HG03103 (cell line): Measurements from ENCODE around the gene SLC5A3.

ENCODE experiments used
- ATAC-seq: cut with Tn5 transposase; IDR thresholded peaks from one replicate; pipeline ENCODE4 v1.9.1; 2021; ENCODE audit warnings: low read depth; ENCODE audit not compliant: unreplicated experiment

Gene SLC5A3

GRCh38 chr21:34094949-34095348 lies 21.6 kb downstream of the SLC5A3 start:
- ATAC-seq, result no peak

- no peak for ATAC-seq
Observed at GRCh38 chr21:34097442-34097841, 24.1 kb downstream of the SLC5A3 start.

- no peak for ATAC-seq
Observed at GRCh38 chr21:34100337-34100736, 27.0 kb downstream of the SLC5A3 start.

GRCh38 chr21:34100790-34101189 lies 27.4 kb downstream of the SLC5A3 start:
- no peak for ATAC-seq

GRCh38 chr21:34105947-34106541 lies 32.7 kb downstream of the SLC5A3 start:
- no peak for ATAC-seq

GRCh38 chr21:34107606-34108005 lies 34.2 kb downstream of the SLC5A3 start:
- no peak for ATAC-seq

- ATAC-seq, result no peak
Observed at GRCh38 chr21:34109075-34109474, 35.7 kb downstream of the SLC5A3 start.

- ATAC-seq, result no peak
Observed at GRCh38 chr21:34110594-34111202, 37.3 kb downstream of the SLC5A3 start.

- ATAC-seq, result no peak
Observed at GRCh38 chr21:34112316-34113033, 39.1 kb downstream of the SLC5A3 start.

- no peak for ATAC-seq
Observed at GRCh38 chr21:34113842-34114241, 40.5 kb downstream of the SLC5A3 start.

GRCh38 chr21:34115160-34115559 lies 41.8 kb downstream of the SLC5A3 start:
- no peak for ATAC-seq

- no peak for ATAC-seq
Observed at GRCh38 chr21:34116569-34116968, 43.2 kb downstream of the SLC5A3 start.

GRCh38 chr21:34120867-34121266 lies 47.5 kb downstream of the SLC5A3 start:
- no peak for ATAC-seq

GRCh38 chr21:34122047-34122446 lies 48.7 kb downstream of the SLC5A3 start:
- ATAC-seq, result no peak
